ENCODE results near the gene ATG3. TPM values are rescaled to one million over a fixed set of nuclear protein-coding genes. Genes with fewer than 3 reads are reported as not detected.
"Not testable (repeated sequence)": the region's sequence is repeated elsewhere in the genome, so short reads cannot be mapped to it uniquely, and the experiment has no call there.

The ATG3 gene
- total and polyA plus RNA-seq, 12 donors: 14.0 to 64.3 (median 42.8) TPM

GRCh38 chr3:112497897-112498548 lies 63.7 kb downstream of the ATG3 start:
- no peak for ATAC-seq
- Histone ChIP-seq H3K9me3 (peaks cover 0 to 8% (median 0%) of the 10 kb centered on the region in 11 donors), H3K4me3 (peak overlapping the region in 1 of 10 donors; percentile 38), H3K36me3 (no peaks in the 10 kb centered on the region), H3K27me3 (no peaks in the 10 kb centered on the region), H3K4me1 (no peaks in the 10 kb centered on the region), H3K27ac (no peak overlapping the region)
- WGBS, 2 donors: 93% methylated on average over 11 of the region's 11 CpGs
- TF ChIP-seq CTCF (IDR thresholded peaks at IDR 0.05): no peak
- no peak for DNase-seq
- intact Hi-C loops (cut with DNase I): no loop called here

- no peak for DNase-seq
- H3K9me3 ChIP-seq: peaks cover 0 to 8% (median 0%) of the 10 kb centered on the region in 11 donors
- no peak for ATAC-seq
- H3K36me3 ChIP-seq: no peaks in the 10 kb centered on the region
- H3K4me1 ChIP-seq: no peaks in the 10 kb centered on the region
- WGBS, 2 donors: 88 to 93% methylated on average over 5 of the region's 5 CpGs
- intact Hi-C loops (cut with DNase I): no loop called here
- H3K4me3 ChIP-seq: peak overlapping the region in 1 of 10 donors; percentile 2
- H3K27ac ChIP-seq: no peak overlapping the region
- no peak for TF ChIP-seq CTCF (IDR thresholded peaks at IDR 0.05)
- H3K27me3 ChIP-seq: no peaks in the 10 kb centered on the region
Measured at GRCh38 chr3:112496366-112497067, 65.2 kb downstream of the ATG3 start.

GRCh38 chr3:112494448-112494767 lies 67.4 kb downstream of the ATG3 start:
- intact Hi-C loops (cut with DNase I); DNase-seq; H3K27ac ChIP-seq; H3K27me3 ChIP-seq; H3K4me1 ChIP-seq; H3K4me3 ChIP-seq; ATAC-seq; H3K36me3 ChIP-seq; H3K9me3 ChIP-seq: not testable (repeated sequence)
- WGBS, 2 donors: 96 to 97% methylated on average over 3 of the region's 3 CpGs

GRCh38 chr3:112492124-112492523 lies 69.6 kb downstream of the ATG3 start:
- no peak for DNase-seq
- TF ChIP-seq CTCF (IDR thresholded peaks at IDR 0.05): no peak
- no peaks in the 10 kb centered on the region for H3K4me1 ChIP-seq
- no peaks in the 10 kb centered on the region for H3K27me3 ChIP-seq
- H3K9me3 ChIP-seq: peaks cover 0 to 8% (median 0%) of the 10 kb centered on the region in 11 donors
- 97 to 98% methylated on average over 1 of the region's 1 CpG for WGBS, 2 donors
- no peak overlapping the region for H3K4me3 ChIP-seq
- intact Hi-C loops (cut with DNase I): no loop called here
- H3K36me3 ChIP-seq: no peaks in the 10 kb centered on the region
- no peak for ATAC-seq
- no peak overlapping the region for H3K27ac ChIP-seq

- H3K27ac ChIP-seq: no peak overlapping the region
- DNase-seq: no peak
- TF ChIP-seq CTCF (IDR thresholded peaks at IDR 0.05): no peak
- ATAC-seq: no peak
- intact Hi-C loops (cut with DNase I): no loop called here
- H3K4me3 ChIP-seq: no peak overlapping the region
- no peaks in the 10 kb centered on the region for H3K27me3 ChIP-seq
- no peaks in the 10 kb centered on the region for H3K36me3 ChIP-seq
- H3K4me1 ChIP-seq: no peaks in the 10 kb centered on the region
- peaks cover 0 to 8% (median 0%) of the 10 kb centered on the region in 11 donors for H3K9me3 ChIP-seq
Measured at GRCh38 chr3:112491373-112491772, 70.4 kb downstream of the ATG3 start.

Data from heart right ventricle (tissue), 16 donors.